Right renal pelvis (tissue), 4 donors: ENCODE measurements around the gene PRM1. TPM values are rescaled to one million over a fixed set of nuclear protein-coding genes. Genes with fewer than 3 reads are reported as not detected.

Experiments used
- DNase-seq, 4 donors: peaks; one replicate each; pipeline ENCODE4 v3.0.0-alpha.2; 2013; ENCODE audit warnings: low read depth in 4 of 4, low spot score in 3 of 4, missing footprints in 1 of 4
- polyA plus RNA-seq, 4 donors: library from polyadenylated mRNA; unstranded; fragments of 120-200 nt; gene quantifications; one replicate each; pipeline ENCODE4 v1.2.1, GENCODE V29; 2013; ENCODE audit not compliant: insufficient read length in 4 of 4

Gene PRM1
- polyA plus RNA-seq, result not detected

- DNase-seq, result no peak
These were observed at the start of gene PRM1 for GRCh38 chr16:11280616-11281522. TSS of gene PRM1 (minus strand) at chr16:11281330. CDS start at chr16:11281238, 92 bp downstream.

GRCh38 chr16:11330526-11331237 lies 49.6 kb upstream of the PRM1 start:
- no peak for DNase-seq

- DNase-seq, result no peak
These were observed 48.8 kb upstream of the PRM1 start for GRCh38 chr16:11329891-11330290.

- no peak for DNase-seq
These were observed 48.0 kb upstream of the PRM1 start for GRCh38 chr16:11329071-11329491.

- peak; percentile 73 to 95 (median 88) for DNase-seq
These were observed 47.3 kb upstream of the PRM1 start for GRCh38 chr16:11328172-11329070.

- no peak for DNase-seq
These were observed 46.4 kb upstream of the PRM1 start for GRCh38 chr16:11327277-11328171.

GRCh38 chr16:11326737-11327276 lies 45.7 kb upstream of the PRM1 start:
- DNase-seq, result no peak

GRCh38 chr16:11326084-11326736 lies 45.1 kb upstream of the PRM1 start:
- no peak for DNase-seq

GRCh38 chr16:11325404-11326083 lies 44.4 kb upstream of the PRM1 start:
- DNase-seq, result no peak

GRCh38 chr16:11323551-11324336 lies 42.6 kb upstream of the PRM1 start:
- no peak for DNase-seq

- no peak for DNase-seq
These were observed 41.7 kb upstream of the PRM1 start for GRCh38 chr16:11322823-11323222.

GRCh38 chr16:11321662-11322061 lies 40.5 kb upstream of the PRM1 start:
- DNase-seq, result no peak

GRCh38 chr16:11320170-11320569 lies 39.0 kb upstream of the PRM1 start:
- no peak for DNase-seq

GRCh38 chr16:11319529-11320146 lies 38.5 kb upstream of the PRM1 start:
- no peak for DNase-seq

GRCh38 chr16:11318817-11319216 lies 37.7 kb upstream of the PRM1 start:
- DNase-seq, result no peak

GRCh38 chr16:11316331-11317015 lies 35.3 kb upstream of the PRM1 start:
- no peak for DNase-seq
